Measurements from ENCODE around the gene DHRS3.
"Not testable (repeated sequence)": the region's sequence is repeated elsewhere in the genome, so short reads cannot be mapped to it uniquely, and the experiment has no call there.

The DHRS3 gene

GRCh38 chr1:12564251-12564650 lies 53.8 kb downstream of the DHRS3 start:
- not testable (repeated sequence) for H4K91ac ChIP-seq (ENCODE audit: low read depth, low read length, poor library complexity); H2BK12ac ChIP-seq (ENCODE audit: low read length); H3K79me1 ChIP-seq (ENCODE audit: low read depth, low read length); H2BK15ac ChIP-seq (ENCODE audit: low read length); H3K4ac ChIP-seq (ENCODE audit: low read length); H3K9me3 ChIP-seq (replicated peaks in 1 of 2; ENCODE audit: control insufficient read depth in 2 of 2, insufficient read depth in 1 of 2, low read depth in 1 of 2, low read length in 2 of 2); H3K4me3 ChIP-seq (ENCODE audit: low read length in 2 of 2); H3K18ac ChIP-seq (ENCODE audit: low read length); H2BK120ac ChIP-seq (ENCODE audit: low read depth, low read length); H3K4me2 ChIP-seq (ENCODE audit: insufficient read depth, low read length, poor library complexity, severe bottlenecking); H3K27me3 ChIP-seq (ENCODE audit: control insufficient read depth in 3 of 3, insufficient read depth in 3 of 3, low read depth in 1 of 3, low read length in 3 of 3); H3K9ac ChIP-seq (ENCODE audit: low read depth, low read length, poor library complexity); H2BK5ac ChIP-seq (ENCODE audit: low read length); H3K4me1 ChIP-seq (ENCODE audit: control insufficient read depth in 2 of 2, insufficient read depth in 1 of 2, low read depth in 1 of 2, low read length in 2 of 2); H3K14ac ChIP-seq (ENCODE audit: low read length); H2AFZ ChIP-seq (ENCODE audit: low read length); H3K23ac ChIP-seq (ENCODE audit: low read depth, low read length, poor library complexity); H2AK5ac ChIP-seq (ENCODE audit: low read depth, low read length); H3K36me3 ChIP-seq (replicated peaks in 1 of 2; ENCODE audit: control insufficient read depth in 2 of 2, insufficient read depth in 2 of 2, low read length in 2 of 2); DNase-seq (ENCODE audit: low spot score); H3K27ac ChIP-seq (replicated peaks; ENCODE audit: low read length); H4K8ac ChIP-seq (ENCODE audit: low read depth, low read length)
- WGBS, 2 donors (ENCODE audit: extremely low coverage in 2 of 2, insufficient read length in 2 of 2, insufficient replicate concordance in 1 of 2): no CpG with 5 or more reads among the region's 3 CpGs

DNA sequence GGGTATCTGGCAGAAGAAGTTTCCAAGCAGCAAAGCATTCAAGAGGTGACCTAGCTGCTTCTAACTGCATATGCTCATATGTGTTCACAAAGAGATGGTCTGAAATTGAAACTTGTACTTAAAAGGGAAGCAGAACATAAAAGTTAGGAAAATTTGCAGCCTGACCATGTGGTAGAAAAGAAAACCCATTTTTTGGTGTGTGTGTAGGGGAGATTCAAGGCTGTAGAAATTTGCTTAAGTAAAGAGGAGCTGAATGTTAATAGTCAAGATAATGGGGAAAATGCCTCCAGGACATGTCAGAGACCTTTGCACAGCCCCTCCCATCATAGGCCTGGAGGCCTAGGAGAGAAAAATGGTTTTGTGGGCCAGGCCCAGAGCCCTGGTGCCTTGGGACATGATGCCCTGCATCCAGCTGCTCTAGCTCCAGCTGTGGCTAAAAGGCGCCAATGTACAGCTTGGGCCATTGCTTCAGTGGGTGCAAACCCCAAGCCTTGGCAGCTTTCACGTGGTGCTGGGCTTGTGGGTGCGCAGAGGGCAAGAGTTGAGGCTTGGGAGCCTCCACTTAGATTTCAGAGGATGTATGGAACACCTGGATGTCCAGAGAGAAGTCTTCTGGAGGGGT lies 54.9 kb downstream of the DHRS3 start:
- no peak for DNase-seq (ENCODE audit: low spot score)
- no peak overlapping the region for H2AK5ac ChIP-seq (ENCODE audit: low read depth, low read length)
- H3K79me1 ChIP-seq (ENCODE audit: low read depth, low read length): no peaks in the 10 kb centered on the region
- H3K14ac ChIP-seq (ENCODE audit: low read length): no peak overlapping the region
- H3K27me3 ChIP-seq (ENCODE audit: control insufficient read depth in 3 of 3, insufficient read depth in 3 of 3, low read depth in 1 of 3, low read length in 3 of 3): no peaks in the 10 kb centered on the region
- no peaks in the 10 kb centered on the region for H3K36me3 ChIP-seq (replicated peaks in 1 of 2; ENCODE audit: control insufficient read depth in 2 of 2, insufficient read depth in 2 of 2, low read length in 2 of 2)
- no peak overlapping the region for H3K23ac ChIP-seq (ENCODE audit: low read depth, low read length, poor library complexity)
- H3K4ac ChIP-seq (ENCODE audit: low read length): no peak overlapping the region
- WGBS, 2 donors (ENCODE audit: extremely low coverage in 2 of 2, insufficient read length in 2 of 2, insufficient replicate concordance in 1 of 2): no CpG with 5 or more reads among the region's 3 CpGs
- H3K18ac ChIP-seq (ENCODE audit: low read length): no peak overlapping the region
- no peak overlapping the region for H3K27ac ChIP-seq (replicated peaks; ENCODE audit: low read length)
- H2BK120ac ChIP-seq (ENCODE audit: low read depth, low read length): no peak overlapping the region
- H2BK12ac ChIP-seq (ENCODE audit: low read length): no peak overlapping the region
- H3K4me2 ChIP-seq (ENCODE audit: insufficient read depth, low read length, poor library complexity, severe bottlenecking): no peak overlapping the region
- no peak overlapping the region for H3K4me3 ChIP-seq (ENCODE audit: low read length in 2 of 2)
- H2AFZ ChIP-seq (ENCODE audit: low read length): no peak overlapping the region
- H4K8ac ChIP-seq (ENCODE audit: low read depth, low read length): no peak overlapping the region
- H3K9ac ChIP-seq (ENCODE audit: low read depth, low read length, poor library complexity): no peak overlapping the region
- H3K9me3 ChIP-seq (replicated peaks in 1 of 2; ENCODE audit: control insufficient read depth in 2 of 2, insufficient read depth in 1 of 2, low read depth in 1 of 2, low read length in 2 of 2): peaks cover 0 to 9% of the 10 kb centered on the region in 2 donors
- H4K91ac ChIP-seq (ENCODE audit: low read depth, low read length, poor library complexity): no peak overlapping the region
- H3K4me1 ChIP-seq (ENCODE audit: control insufficient read depth in 2 of 2, insufficient read depth in 1 of 2, low read depth in 1 of 2, low read length in 2 of 2): no peaks in the 10 kb centered on the region
- no peak overlapping the region for H2BK5ac ChIP-seq (ENCODE audit: low read length)
- H2BK15ac ChIP-seq (ENCODE audit: low read length): no peak overlapping the region

DNA sequence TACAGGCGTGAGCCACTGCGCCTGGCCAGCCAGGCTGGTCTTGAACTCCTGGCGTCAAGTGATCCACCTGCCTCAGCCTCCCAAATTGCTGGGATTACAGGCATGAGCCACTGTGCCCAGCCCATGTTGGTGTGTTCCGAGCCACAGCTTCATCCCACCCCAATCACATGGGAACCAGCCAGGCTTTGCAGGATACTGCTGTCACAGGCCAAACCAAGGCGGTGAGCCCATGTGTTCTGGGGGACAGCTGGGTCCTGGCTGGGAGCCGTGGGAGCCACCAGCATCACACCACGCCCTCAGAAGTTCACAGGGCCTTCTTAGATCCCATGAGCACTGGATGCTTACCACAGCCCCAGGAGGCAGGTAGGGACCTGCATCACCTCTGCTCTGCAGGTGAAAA lies 56.9 kb downstream of the DHRS3 start:
- H3K79me1 ChIP-seq (ENCODE audit: low read depth, low read length): no peaks in the 10 kb centered on the region
- H3K9ac ChIP-seq (ENCODE audit: low read depth, low read length, poor library complexity): peak overlapping the region; percentile 30
- H2BK15ac ChIP-seq (ENCODE audit: low read length): peak overlapping the region; percentile 74
- no CpG with 5 or more reads among the region's 7 CpGs for WGBS, 2 donors (ENCODE audit: extremely low coverage in 2 of 2, insufficient read length in 2 of 2, insufficient replicate concordance in 1 of 2)
- no peak overlapping the region for H3K14ac ChIP-seq (ENCODE audit: low read length)
- H3K9me3 ChIP-seq (replicated peaks in 1 of 2; ENCODE audit: control insufficient read depth in 2 of 2, insufficient read depth in 1 of 2, low read depth in 1 of 2, low read length in 2 of 2): peaks cover 0 to 11% of the 10 kb centered on the region in 2 donors
- H3K36me3 ChIP-seq (replicated peaks in 1 of 2; ENCODE audit: control insufficient read depth in 2 of 2, insufficient read depth in 2 of 2, low read length in 2 of 2): no peaks in the 10 kb centered on the region
- H3K4me2 ChIP-seq (ENCODE audit: insufficient read depth, low read length, poor library complexity, severe bottlenecking): no peak overlapping the region
- peaks cover 0 to 6% of the 10 kb centered on the region in 2 donors for H3K4me1 ChIP-seq (ENCODE audit: control insufficient read depth in 2 of 2, insufficient read depth in 1 of 2, low read depth in 1 of 2, low read length in 2 of 2)
- H4K91ac ChIP-seq (ENCODE audit: low read depth, low read length, poor library complexity): peak overlapping the region; percentile 31
- H4K8ac ChIP-seq (ENCODE audit: low read depth, low read length): no peak overlapping the region
- no peak overlapping the region for H2AFZ ChIP-seq (ENCODE audit: low read length)
- H2AK5ac ChIP-seq (ENCODE audit: low read depth, low read length): peak overlapping the region; percentile 56
- no peak overlapping the region for H3K23ac ChIP-seq (ENCODE audit: low read depth, low read length, poor library complexity)
- H2BK12ac ChIP-seq (ENCODE audit: low read length): no peak overlapping the region
- no peaks in the 10 kb centered on the region for H3K27me3 ChIP-seq (ENCODE audit: control insufficient read depth in 3 of 3, insufficient read depth in 3 of 3, low read depth in 1 of 3, low read length in 3 of 3)
- DNase-seq (ENCODE audit: low spot score): no peak
- H3K4ac ChIP-seq (ENCODE audit: low read length): no peak overlapping the region
- no peak overlapping the region for H3K4me3 ChIP-seq (ENCODE audit: low read length in 2 of 2)
- H3K27ac ChIP-seq (replicated peaks; ENCODE audit: low read length): no peak overlapping the region
- no peak overlapping the region for H2BK5ac ChIP-seq (ENCODE audit: low read length)
- H3K18ac ChIP-seq (ENCODE audit: low read length): peak overlapping the region; percentile 52
- H2BK120ac ChIP-seq (ENCODE audit: low read depth, low read length): no peak overlapping the region

DNA sequence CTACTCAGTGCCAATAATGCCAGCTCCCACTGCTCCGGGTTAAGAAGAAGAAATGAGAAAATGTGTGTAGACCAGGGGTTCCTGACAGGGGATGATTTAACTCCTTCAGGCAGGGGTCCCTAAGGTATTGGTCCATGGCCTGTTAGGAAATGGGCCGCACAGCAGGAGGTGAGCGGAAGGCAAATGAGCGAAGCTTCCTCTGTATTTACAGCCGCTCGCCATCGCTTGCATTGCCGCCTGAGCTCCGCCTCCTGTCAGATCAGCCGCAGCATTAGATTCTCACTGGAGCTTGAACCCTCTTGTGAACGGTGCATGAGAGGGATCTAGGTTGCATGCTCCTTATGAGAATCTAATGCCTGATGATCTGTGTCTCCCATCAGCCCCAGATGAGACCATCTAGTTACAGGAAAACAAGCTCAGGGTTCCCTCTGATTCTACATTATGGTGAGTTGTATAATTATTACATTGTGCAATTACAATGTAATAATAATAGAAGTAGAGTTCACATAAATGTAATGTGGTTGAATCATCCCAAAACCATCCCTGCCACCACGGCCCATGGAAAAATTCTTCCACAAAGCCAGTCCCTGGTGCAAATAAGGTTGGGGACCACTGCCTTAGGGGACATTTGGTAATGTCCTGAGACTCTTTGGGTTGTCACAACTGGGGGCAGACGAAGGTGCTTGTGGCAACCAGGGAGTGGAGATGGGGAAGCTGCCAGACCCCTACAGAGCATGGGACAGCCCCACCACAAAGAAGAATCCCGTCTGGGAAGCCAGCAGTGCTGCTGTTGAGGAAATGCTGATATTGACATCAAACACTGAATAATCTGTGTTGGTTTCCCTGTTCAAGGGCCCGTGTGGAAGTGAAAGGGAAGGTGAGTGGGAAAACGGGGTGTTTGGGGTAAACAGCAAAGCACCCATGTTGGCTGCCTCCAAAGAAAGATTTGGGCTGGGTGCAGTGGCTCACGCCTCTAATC lies 60.8 kb downstream of the DHRS3 start:
- Histone ChIP-seq H3K4me3 (ENCODE audit: low read length in 2 of 2) (no peak overlapping the region), H3K9me3 (replicated peaks in 1 of 2; ENCODE audit: control insufficient read depth in 2 of 2, insufficient read depth in 1 of 2, low read depth in 1 of 2, low read length in 2 of 2) (peaks cover 0 to 2% of the 10 kb centered on the region in 2 donors), H2BK5ac (ENCODE audit: low read length) (peak overlapping the region; percentile 94), H3K4me1 (ENCODE audit: control insufficient read depth in 2 of 2, insufficient read depth in 1 of 2, low read depth in 1 of 2, low read length in 2 of 2) (peaks cover 2 to 18% of the 10 kb centered on the region in 2 donors), H2BK120ac (ENCODE audit: low read depth, low read length) (peak overlapping the region; percentile 53), H3K14ac (ENCODE audit: low read length) (no peak overlapping the region), H4K8ac (ENCODE audit: low read depth, low read length) (no peak overlapping the region), H3K4me2 (ENCODE audit: insufficient read depth, low read length, poor library complexity, severe bottlenecking) (no peak overlapping the region), H2BK15ac (ENCODE audit: low read length) (peak overlapping the region; percentile 38), H3K27me3 (ENCODE audit: control insufficient read depth in 3 of 3, insufficient read depth in 3 of 3, low read depth in 1 of 3, low read length in 3 of 3) (no peaks in the 10 kb centered on the region), H3K4ac (ENCODE audit: low read length) (no peak overlapping the region), H3K9ac (ENCODE audit: low read depth, low read length, poor library complexity) (no peak overlapping the region), H2AK5ac (ENCODE audit: low read depth, low read length) (peak overlapping the region; percentile 92), H2BK12ac (ENCODE audit: low read length) (peak overlapping the region; percentile 82), H3K18ac (ENCODE audit: low read length) (peak overlapping the region; percentile 80), H3K36me3 (replicated peaks in 1 of 2; ENCODE audit: control insufficient read depth in 2 of 2, insufficient read depth in 2 of 2, low read length in 2 of 2) (no peaks in the 10 kb centered on the region), H2AFZ (ENCODE audit: low read length) (no peak overlapping the region), H3K23ac (ENCODE audit: low read depth, low read length, poor library complexity) (no peak overlapping the region), H4K91ac (ENCODE audit: low read depth, low read length, poor library complexity) (no peak overlapping the region), H3K79me1 (ENCODE audit: low read depth, low read length) (no peaks in the 10 kb centered on the region), H3K27ac (replicated peaks; ENCODE audit: low read length) (peak overlapping the region; percentile 81)
- no CpG with 5 or more reads among the region's 17 CpGs for WGBS, 2 donors (ENCODE audit: extremely low coverage in 2 of 2, insufficient read length in 2 of 2, insufficient replicate concordance in 1 of 2)
- no peak for DNase-seq (ENCODE audit: low spot score)

All from neuronal stem cell (in vitro differentiated cells).